Suprapubic skin (tissue), 4 donors: ENCODE measurements around the gene NHSL2. TPM values are rescaled to one million over a fixed set of nuclear protein-coding genes. Genes with fewer than 3 reads are reported as not detected.

ENCODE experiments used
- DNase-seq, 2 donors: peaks; one replicate each; pipeline ENCODE4 v3.0.0-alpha.2; 2019; ENCODE audit warnings: low spot score in 2 of 2
- H3K27ac ChIP-seq: fragments of 200-600 bp; sonication (generic); one replicate; pipeline ENCODE4 v1.5.1; 2019
- H3K27me3 ChIP-seq: fragments of 200-600 bp; sonication (generic); one replicate; pipeline ENCODE4 v1.5.1; 2019
- H3K36me3 ChIP-seq: fragments of 200-600 bp; sonication (generic); one replicate; pipeline ENCODE4 v1.5.1; 2019
- H3K4me1 ChIP-seq: fragments of 200-600 bp; sonication (generic); one replicate; pipeline ENCODE4 v1.5.1; 2019
- H3K4me3 ChIP-seq: fragments of 200-600 bp; sonication (generic); one replicate; pipeline ENCODE4 v1.5.1; 2019; ENCODE audit warnings: mild to moderate bottlenecking
- H3K9me3 ChIP-seq: fragments of 200-600 bp; sonication (generic); one replicate; pipeline ENCODE4 v1.5.1; 2019
- CTCF ChIP-seq, 2 donors: fragments of 200-600 bp in 1 of 2; fragments of 450-650 bp in 1 of 2; sonication (generic) in 1 of 2; IDR thresholded peaks; one replicate each; pipeline ENCODE4 v1.5.1; 2016 to 2019; ENCODE audit warnings: antibody characterized with exemption in 2 of 2, mild to moderate bottlenecking in 1 of 2, moderate library complexity in 1 of 2
- EP300 ChIP-seq: sonication (generic); formaldehyde crosslinking; IDR thresholded peaks from one replicate; pipeline ENCODE4 v1.6.1; 2017; ENCODE audit warnings: antibody characterized with exemption
- POLR2A ChIP-seq, 2 donors: fragments of 450-650 bp; IDR thresholded peaks; one replicate each; pipeline ENCODE4 v1.6.1; 2017; ENCODE audit warnings: antibody characterized with exemption in 2 of 2, mild to moderate bottlenecking in 2 of 2, moderate library complexity in 2 of 2
- POLR2AphosphoS5 ChIP-seq, 3 donors: sonication (generic); formaldehyde crosslinking; IDR thresholded peaks; one replicate each; pipeline ENCODE4 v1.6.1; 2017; ENCODE audit warnings: antibody characterized with exemption in 3 of 3
- WGBS: methylation state at CpG from one replicate; pipeline ENCODE4 v1.1.5; 2018; 5-methylcytosine and 5-hydroxymethylcytosine counted together
- total RNA-seq, 4 donors: library from RNA; depleted of rRNA; stranded (reverse); fragments of >200 nt; gene quantifications; one replicate each; pipeline ENCODE4 v1.1.0, GENCODE V29; 2016

NHSL2 gene
- total RNA-seq, 4 donors from 2014 or later, result 2.0 to 4.7 (median 3.0) TPM

GRCh38 chrX:72130156-72130761 is 219.6 kb downstream of the NHSL2 start:
- Histone ChIP-seq H3K36me3 (no peaks in the 10 kb centered on the region), H3K27ac (no peak overlapping the region), H3K9me3 (no peaks in the 10 kb centered on the region), H3K27me3 (no peaks in the 10 kb centered on the region), H3K4me1 (peaks cover 28% of the 10 kb centered on the region), H3K4me3 (no peak overlapping the region)
- TF ChIP-seq POLR2AphosphoS5 (IDR thresholded peaks at IDR 0.05), result no peak
- no peak for TF ChIP-seq POLR2A (IDR thresholded peaks at IDR 0.05)
- WGBS, result 85% methylated on average over 12 of the region's 12 CpGs
- DNase-seq, result no peak

- Histone ChIP-seq H3K27me3 (no peaks in the 10 kb centered on the region), H3K36me3 (no peaks in the 10 kb centered on the region), H3K4me3 (peak overlapping the region; percentile 51), H3K9me3 (no peaks in the 10 kb centered on the region), H3K4me1 (peaks cover 23% of the 10 kb centered on the region), H3K27ac (no peak overlapping the region)
- DNase-seq, result no peak
- 81% methylated on average over 15 of the region's 30 CpGs for WGBS
- TF ChIP-seq POLR2A (IDR thresholded peaks at IDR 0.05), result no peak
- TF ChIP-seq CTCF (IDR thresholded peaks at IDR 0.05), result no peak
- no peak for TF ChIP-seq POLR2AphosphoS5 (IDR thresholded peaks at IDR 0.05)
- TF ChIP-seq EP300, result no peak
Observed at GRCh38 chrX:72130762-72131250, 220.2 kb downstream of the NHSL2 start.

GRCh38 chrX:72131317-72132294 is 221.0 kb downstream of the NHSL2 start, which contains the start of gene RTL5:
Gene RTL5 (minus strand): TSS chrX:72131915.
- TF ChIP-seq POLR2AphosphoS5 (IDR thresholded peaks at IDR 0.05), result no peak
- TF ChIP-seq EP300, result no peak
- TF ChIP-seq POLR2A (IDR thresholded peaks at IDR 0.05), result no peak
- no peak for TF ChIP-seq CTCF (IDR thresholded peaks at IDR 0.05)
- peak within 1 kb of the TSS; percentile 78 for H3K27ac ChIP-seq
- peak; percentile 89 to 92 for DNase-seq
- no peaks in the 10 kb centered on the region for H3K9me3 ChIP-seq
- WGBS, result 23% methylated on average over 18 of the region's 106 CpGs
- H3K4me1 ChIP-seq, result peaks cover 16% of the 10 kb centered on the region
- peak within 1 kb of the TSS; percentile 51 for H3K4me3 ChIP-seq
- H3K27me3 ChIP-seq, result no peaks in the 10 kb centered on the region
- no peaks in the 10 kb centered on the region for H3K36me3 ChIP-seq

- WGBS, result 69% methylated on average over 3 of the region's 3 CpGs
- no peak for TF ChIP-seq POLR2A (IDR thresholded peaks at IDR 0.05)
- Histone ChIP-seq H3K36me3 (no peaks in the 10 kb centered on the region), H3K9me3 (no peaks in the 10 kb centered on the region), H3K27ac (no peak overlapping the region), H3K4me1 (peaks cover 8% of the 10 kb centered on the region), H3K4me3 (peak overlapping the region; percentile 51), H3K27me3 (no peaks in the 10 kb centered on the region)
- DNase-seq, result no peak
Observed at GRCh38 chrX:72132456-72132855, 221.8 kb downstream of the NHSL2 start.

- Histone ChIP-seq H3K4me3 (no peak overlapping the region), H3K27me3 (no peaks in the 10 kb centered on the region)
- DNase-seq, result no peak
Observed at GRCh38 chrX:72133851-72134546, 223.4 kb downstream of the NHSL2 start.

GRCh38 chrX:72137846-72138495 is 227.3 kb downstream of the NHSL2 start:
- Histone ChIP-seq H3K27me3 (no peaks in the 10 kb centered on the region), H3K9me3 (no peaks in the 10 kb centered on the region), H3K4me3 (no peak overlapping the region), H3K4me1 (no peaks in the 10 kb centered on the region), H3K36me3 (peaks cover 4% of the 10 kb centered on the region), H3K27ac (no peak overlapping the region)
- DNase-seq, result no peak
- TF ChIP-seq EP300 (no peak), POLR2A (IDR thresholded peaks at IDR 0.05) (no peak), POLR2AphosphoS5 (IDR thresholded peaks at IDR 0.05) (no peak), CTCF (IDR thresholded peaks at IDR 0.05) (no peak)
- 79% methylated on average over 9 of the region's 9 CpGs for WGBS

More at GRCh38 chrX:72133851-72134546, 223.4 kb downstream of the NHSL2 start:
- Histone ChIP-seq H3K4me1 (peaks cover 8% of the 10 kb centered on the region), H3K27ac (no peak overlapping the region), H3K36me3 (peaks cover 4% of the 10 kb centered on the region), H3K9me3 (no peaks in the 10 kb centered on the region)
- TF ChIP-seq POLR2AphosphoS5 (IDR thresholded peaks at IDR 0.05) (no peak), EP300 (no peak)
- WGBS, result 79% methylated on average over 7 of the region's 11 CpGs
